ENCODE measurements around the gene IGFBP7.
"Not testable (repeated sequence)": the region's sequence is repeated elsewhere in the genome, so short reads cannot be mapped to it uniquely, and the experiment has no call there.

The IGFBP7 gene

GRCh38 chr4:57065730-57066482 lies 44.3 kb downstream of the IGFBP7 start:
- no peak for DNase-seq

- DNase-seq = peak; percentile 34
Measured at GRCh38 chr4:57064811-57065711, 45.1 kb downstream of the IGFBP7 start.

GRCh38 chr4:57064120-57064519 lies 46.1 kb downstream of the IGFBP7 start:
- no peak for DNase-seq

DNA sequence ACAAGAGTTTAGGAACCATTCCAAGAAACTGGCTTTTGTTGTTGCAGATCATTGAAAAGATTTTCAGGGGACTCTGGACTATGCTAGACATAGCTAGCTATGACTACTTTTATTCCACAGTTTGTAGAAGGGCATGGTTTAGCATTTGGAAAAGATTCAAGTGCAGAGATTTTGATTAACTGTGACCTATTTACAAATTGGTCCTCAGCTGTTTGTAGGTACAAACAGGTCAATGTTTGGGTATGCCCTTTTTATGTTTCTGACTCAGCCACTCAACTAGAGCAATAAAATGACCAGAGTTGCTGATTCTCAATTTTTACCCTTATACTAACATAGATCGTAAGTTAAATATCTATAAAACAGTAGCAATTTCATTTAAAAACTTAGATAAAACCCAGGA lies 46.7 kb downstream of the IGFBP7 start:
- no peak for DNase-seq

DNA sequence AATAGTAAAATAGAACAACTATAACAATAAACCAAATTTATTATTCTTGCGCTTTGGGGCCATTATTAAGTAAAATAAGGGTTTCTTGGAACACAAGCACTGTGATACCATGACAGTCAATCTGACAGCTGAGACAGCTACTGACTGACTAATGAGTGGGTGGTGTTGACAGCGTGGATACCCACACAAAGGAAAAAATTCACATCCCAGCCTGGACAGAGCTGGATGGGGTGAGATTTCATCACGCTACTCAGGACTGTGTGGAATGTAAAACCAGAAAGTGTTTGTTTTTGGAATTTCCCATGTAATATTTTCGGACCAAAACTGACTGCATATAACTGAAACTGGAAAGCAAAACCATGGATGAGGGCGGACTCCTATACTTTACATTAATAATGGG lies 48.8 kb downstream of the IGFBP7 start:
- DNase-seq = no peak

- not testable (repeated sequence) for DNase-seq
Measured at GRCh38 chr4:57060717-57061067, 49.5 kb downstream of the IGFBP7 start.

- DNase-seq = no peak
Measured at GRCh38 chr4:57059890-57060716, 50.1 kb downstream of the IGFBP7 start.

GRCh38 chr4:57055886-57056285 lies 54.3 kb downstream of the IGFBP7 start:
- no peak for DNase-seq

DNA sequence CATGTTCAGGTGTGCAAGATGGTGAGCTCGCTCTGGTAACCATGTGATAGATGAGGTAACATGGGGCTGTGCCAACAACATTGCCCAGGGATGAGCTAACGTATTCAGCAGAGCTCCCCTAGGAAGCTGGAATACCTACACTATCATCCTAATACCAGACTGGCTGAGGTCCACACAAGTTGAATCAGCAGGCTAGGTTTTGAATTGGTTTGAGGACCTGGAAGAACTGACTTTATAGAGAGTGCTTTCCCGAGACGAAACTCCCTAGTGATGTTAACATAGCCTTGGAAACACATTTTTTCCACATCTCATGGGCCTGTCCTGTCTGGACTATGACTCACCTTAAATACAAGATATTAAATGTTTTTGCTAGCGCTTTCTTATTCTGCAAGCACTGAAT lies 56.7 kb downstream of the IGFBP7 start:
- DNase-seq = no peak

- no peak for DNase-seq
Measured at GRCh38 chr4:57051524-57051923, 58.7 kb downstream of the IGFBP7 start.

- no peak for DNase-seq
Measured at GRCh38 chr4:57051095-57051494, 59.1 kb downstream of the IGFBP7 start.

DNA sequence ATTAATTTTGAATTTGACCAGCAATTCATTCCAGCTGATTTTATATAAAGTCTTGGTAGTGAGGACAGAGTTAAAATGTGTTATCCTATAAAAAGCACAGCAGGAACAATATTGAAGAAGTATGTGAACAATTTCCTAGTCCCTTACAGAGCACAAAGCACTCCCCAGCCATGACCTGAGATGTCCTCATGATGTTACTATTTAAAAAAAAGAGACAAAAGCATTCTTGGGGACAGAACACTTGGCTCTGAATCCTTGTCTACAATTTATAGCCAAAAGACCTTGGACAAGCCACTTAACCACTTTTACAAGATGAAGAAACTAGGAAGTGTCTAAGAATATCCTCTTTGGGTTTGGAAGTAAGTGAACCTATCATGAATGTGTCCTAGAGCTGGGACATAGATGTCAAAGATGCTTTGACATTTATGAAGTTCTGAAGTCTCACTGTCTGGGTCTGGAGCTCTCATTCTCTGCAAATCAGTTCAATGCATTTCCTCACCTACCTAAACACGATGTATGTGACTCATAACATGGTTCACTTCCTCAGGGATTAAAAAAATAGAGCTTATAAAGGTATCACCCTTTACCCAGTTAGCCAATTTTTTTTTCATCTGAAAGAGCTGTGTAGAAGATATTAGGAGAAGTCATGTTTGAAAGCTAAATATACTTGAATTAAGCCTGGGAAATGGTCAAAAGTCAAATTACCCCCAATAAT lies 61.4 kb downstream of the IGFBP7 start:
- no peak for DNase-seq

DNA sequence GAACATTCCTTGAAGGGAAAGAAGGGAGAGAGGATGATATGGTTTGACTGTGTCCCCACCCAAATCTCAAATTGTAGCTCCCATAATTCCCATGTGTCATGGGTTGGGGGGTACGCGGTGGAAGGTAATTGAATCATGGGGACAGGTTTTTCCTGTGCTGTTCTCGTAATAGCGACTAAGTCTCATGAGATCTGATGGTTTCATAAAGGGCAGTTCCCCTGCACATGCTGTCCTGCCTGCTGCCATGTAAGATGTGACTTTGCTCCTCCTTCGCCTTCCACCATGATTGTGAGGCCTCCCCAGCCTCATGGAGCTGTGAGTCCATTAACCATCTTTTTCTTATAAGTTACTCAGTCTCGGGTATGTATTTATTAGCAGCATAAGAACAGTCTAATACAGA lies 63.1 kb downstream of the IGFBP7 start:
- DNase-seq = not testable (repeated sequence)

DNA sequence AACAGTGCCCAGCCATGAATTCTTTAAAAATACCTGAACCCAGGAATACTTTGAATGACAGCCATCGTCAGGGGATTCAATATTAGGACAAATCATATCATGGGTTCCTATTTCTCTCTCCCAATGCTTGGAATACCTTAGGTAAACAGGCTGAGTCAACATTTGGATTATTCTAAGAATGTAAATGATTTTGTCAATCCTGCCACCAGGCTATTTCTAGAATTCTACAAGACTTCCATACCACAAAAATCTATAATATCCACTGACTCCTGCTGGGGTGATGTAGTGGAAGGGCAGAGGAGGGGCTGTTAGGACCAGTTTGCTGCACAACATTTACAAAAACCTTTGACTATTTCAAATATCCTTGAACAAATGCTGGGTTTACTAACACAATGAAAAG lies 65.2 kb downstream of the IGFBP7 start:
- no peak for DNase-seq

DNA sequence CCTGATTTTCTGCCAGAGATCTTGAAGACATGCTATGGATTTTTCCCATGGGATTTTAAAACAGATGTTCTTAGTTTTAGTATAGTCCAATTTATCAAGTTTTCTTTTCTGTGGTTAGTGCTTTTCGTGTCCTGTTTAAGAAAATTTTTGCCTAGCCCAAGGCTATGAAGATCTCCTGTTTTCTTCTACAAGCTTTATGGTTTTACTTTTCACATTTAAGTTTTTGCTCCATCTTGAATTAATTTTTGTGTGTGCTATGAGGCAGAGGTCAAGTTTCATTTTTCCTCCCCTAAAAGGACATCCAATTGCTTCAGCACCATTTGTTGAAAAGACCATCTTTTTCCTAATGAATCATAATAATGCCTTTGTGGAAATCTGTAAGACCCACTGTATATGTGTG lies 65.9 kb downstream of the IGFBP7 start:
- DNase-seq = no peak

GRCh38 chr4:57043347-57044251 lies 66.6 kb downstream of the IGFBP7 start:
- DNase-seq = no peak

DNA sequence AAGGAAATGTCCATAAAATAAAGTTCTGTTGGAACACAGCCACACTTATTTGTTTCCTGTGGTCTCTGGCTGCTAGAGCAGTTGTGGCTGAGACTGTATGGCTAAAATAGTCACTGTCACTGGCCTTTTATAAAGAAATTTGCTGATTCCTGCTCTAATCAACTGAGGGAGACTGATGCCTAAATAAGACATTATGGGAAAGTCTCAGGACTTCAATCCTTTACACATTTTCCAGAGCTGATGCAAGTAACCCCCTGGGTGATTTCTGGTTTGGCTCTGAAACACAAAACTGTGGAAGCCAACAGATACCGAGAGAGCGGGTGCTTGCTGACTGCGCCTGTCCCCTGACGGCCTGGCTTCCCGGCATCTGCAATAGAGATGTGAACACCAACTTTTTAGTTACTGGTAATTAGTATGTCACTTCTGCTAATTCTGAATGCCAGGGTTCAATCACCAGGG lies 67.4 kb downstream of the IGFBP7 start:
- no peak for DNase-seq

- no peak for DNase-seq
Measured at GRCh38 chr4:57041020-57041419, 69.2 kb downstream of the IGFBP7 start.

DNA sequence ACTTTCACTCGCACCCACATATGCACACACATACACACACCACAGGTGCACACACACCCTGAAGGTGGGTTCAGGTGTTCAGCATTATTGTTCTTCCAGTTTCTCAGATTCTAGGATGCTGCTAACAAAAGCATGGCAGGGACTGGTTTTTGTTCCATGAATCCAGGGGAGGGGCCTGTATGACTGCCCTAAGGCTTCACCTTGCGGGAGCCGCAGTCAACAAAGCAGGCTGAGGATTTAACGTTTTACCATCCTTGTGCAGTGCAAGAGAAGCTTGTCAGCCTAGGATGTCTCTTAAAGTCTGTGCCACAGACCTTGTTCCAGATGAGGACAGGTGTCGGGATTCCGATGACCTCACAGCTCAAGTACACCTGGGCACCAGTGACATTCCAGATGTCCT lies 69.7 kb downstream of the IGFBP7 start:
- DNase-seq = no peak

GRCh38 chr4:57039345-57039744 lies 70.8 kb downstream of the IGFBP7 start:
- no peak for DNase-seq

- no peak for DNase-seq
Measured at GRCh38 chr4:57037982-57038604, 72.1 kb downstream of the IGFBP7 start.

Data from GOT3 (cell line).